ENCODE measurements around the gene CD82.

CD82 gene

DNA sequence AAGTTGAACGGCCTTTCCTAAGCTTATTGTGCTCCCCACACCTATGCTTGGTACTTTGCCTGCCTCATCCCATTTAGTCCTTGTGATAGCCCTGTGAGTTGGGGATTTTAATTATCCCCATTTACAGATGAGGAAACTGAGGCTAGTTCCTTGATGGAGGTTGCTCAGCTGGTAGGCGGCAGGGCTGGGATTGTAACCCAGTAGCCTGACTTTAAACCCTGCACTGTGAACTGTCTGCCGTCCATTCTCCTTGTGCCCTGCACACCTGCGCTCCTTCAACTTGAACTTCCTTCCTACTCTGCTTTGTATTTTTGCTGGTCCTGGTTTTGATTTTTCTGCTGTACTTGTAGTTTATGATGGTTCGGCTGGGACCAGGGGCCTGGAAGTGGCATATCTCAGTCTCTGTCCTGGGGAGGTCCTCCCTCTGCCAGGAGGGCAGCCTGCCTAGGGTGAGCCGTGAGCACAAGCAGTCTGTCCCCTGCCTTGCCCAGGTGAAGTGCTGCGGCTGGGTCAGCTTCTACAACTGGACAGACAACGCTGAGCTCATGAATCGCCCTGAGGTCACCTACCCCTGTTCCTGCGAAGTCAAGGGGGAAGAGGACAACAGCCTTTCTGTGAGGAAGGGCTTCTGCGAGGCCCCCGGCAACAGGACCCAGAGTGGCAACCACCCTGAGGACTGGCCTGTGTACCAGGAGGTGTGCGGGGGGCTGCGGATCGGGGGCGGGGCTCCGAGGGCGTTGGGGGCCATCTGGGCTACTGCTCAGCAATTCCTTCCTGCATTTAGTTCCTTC is 52.4 kb downstream of the CD82 start:
- no peaks in the 10 kb centered on the region for H3K9me3 ChIP-seq
- peak in 1 of 2 donors; percentile 65 for DNase-seq
- H3K36me3 ChIP-seq, result peaks cover 10 to 40% (median 18%) of the 10 kb centered on the region in 3 donors
- TF ChIP-seq CTCF (IDR thresholded peaks at IDR 0.05), result no peak
- peaks cover 0 to 49% (median 34%) of the 10 kb centered on the region in 4 donors for H3K4me1 ChIP-seq
- intact Hi-C loops (cut with DNase I; ENCODE audit: low total_unique reads), result loop anchor here (2.0 kb wide), 1 partner anchor 61 kb away; no protein-coding TSS in a partner anchor
- H3K4me3 ChIP-seq, result no peak overlapping the region
- H3K27ac ChIP-seq, result no peak overlapping the region
- H3K27me3 ChIP-seq, result no peaks in the 10 kb centered on the region

- no peak for TF ChIP-seq CTCF (IDR thresholded peaks at IDR 0.05)
- Histone ChIP-seq H3K27ac (no peak overlapping the region), H3K4me3 (no peak overlapping the region), H3K36me3 (peaks cover 10 to 40% (median 18%) of the 10 kb centered on the region in 3 donors), H3K4me1 (peaks cover 0 to 40% (median 26%) of the 10 kb centered on the region in 4 donors), H3K27me3 (no peaks in the 10 kb centered on the region), H3K9me3 (no peaks in the 10 kb centered on the region)
- peak in 1 of 2 donors; percentile 63 for DNase-seq
- intact Hi-C loops (cut with DNase I; ENCODE audit: low total_unique reads), result no loop called here
Observed at GRCh38 chr11:44618561-44619425, 53.3 kb downstream of the CD82 start.

- peak in 1 of 2 donors; percentile 48 for DNase-seq
- peaks cover 0 to 25% (median 15%) of the 10 kb centered on the region in 4 donors for H3K4me1 ChIP-seq
- no peaks in the 10 kb centered on the region for H3K27me3 ChIP-seq
- H3K4me3 ChIP-seq, result no peak overlapping the region
- intact Hi-C loops (cut with DNase I; ENCODE audit: low total_unique reads), result loop anchor here (2.0 to 5.0 kb wide), 3 partner anchors 107 to 290 kb away; partner anchors contain the start of gene TSPAN18
- TF ChIP-seq CTCF (IDR thresholded peaks at IDR 0.05), result no peak
- H3K9me3 ChIP-seq, result no peaks in the 10 kb centered on the region
- H3K27ac ChIP-seq, result no peak overlapping the region
- H3K36me3 ChIP-seq, result peaks cover 10 to 33% (median 16%) of the 10 kb centered on the region in 3 donors
Observed at GRCh38 chr11:44620328-44620725, 54.9 kb downstream of the CD82 start.

DNA sequence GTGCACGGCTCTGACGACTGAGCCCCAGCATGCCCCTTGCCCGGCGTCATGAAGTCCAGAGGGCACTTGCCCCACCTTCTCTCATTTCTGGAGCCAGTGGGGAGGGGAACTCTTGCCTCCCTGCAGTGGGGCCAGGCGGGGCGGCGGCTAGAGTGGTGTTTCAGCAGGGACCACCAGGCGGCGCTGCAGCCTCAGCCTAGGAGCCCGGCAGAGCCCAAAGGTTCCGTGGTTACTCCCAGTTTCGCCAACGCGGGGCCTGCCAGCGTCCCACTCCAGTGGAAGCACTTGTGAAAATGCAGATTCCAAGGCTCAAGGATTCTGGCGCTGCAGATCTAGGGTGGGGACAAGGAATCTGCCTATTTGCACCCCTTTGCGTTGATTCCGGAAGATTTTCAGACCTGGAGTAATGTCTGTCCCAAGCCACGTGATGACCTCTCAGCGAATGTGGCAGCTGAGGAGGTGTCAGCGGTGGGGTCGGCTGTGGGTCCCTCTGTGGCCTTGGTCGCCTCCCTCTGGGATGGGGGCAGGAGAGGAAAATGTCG is 55.7 kb downstream of the CD82 start:
- no peak overlapping the region for H3K27ac ChIP-seq
- H3K4me1 ChIP-seq, result peaks cover 0 to 20% (median 11%) of the 10 kb centered on the region in 4 donors
- peak; percentile 53 to 82 for DNase-seq
- peaks cover 0 to 1% (median 0%) of the 10 kb centered on the region in 3 donors for H3K9me3 ChIP-seq
- peaks cover 10 to 26% (median 11%) of the 10 kb centered on the region in 3 donors for H3K36me3 ChIP-seq
- no peak overlapping the region for H3K4me3 ChIP-seq
- intact Hi-C loops (cut with DNase I; ENCODE audit: low total_unique reads), result loop anchor here (2.0 to 5.0 kb wide), 3 partner anchors 106 to 290 kb away; partner anchors contain the start of gene TSPAN18
- peak; percentile 97 to 99 for TF ChIP-seq CTCF (IDR thresholded peaks at IDR 0.05)
- no peaks in the 10 kb centered on the region for H3K27me3 ChIP-seq

DNA sequence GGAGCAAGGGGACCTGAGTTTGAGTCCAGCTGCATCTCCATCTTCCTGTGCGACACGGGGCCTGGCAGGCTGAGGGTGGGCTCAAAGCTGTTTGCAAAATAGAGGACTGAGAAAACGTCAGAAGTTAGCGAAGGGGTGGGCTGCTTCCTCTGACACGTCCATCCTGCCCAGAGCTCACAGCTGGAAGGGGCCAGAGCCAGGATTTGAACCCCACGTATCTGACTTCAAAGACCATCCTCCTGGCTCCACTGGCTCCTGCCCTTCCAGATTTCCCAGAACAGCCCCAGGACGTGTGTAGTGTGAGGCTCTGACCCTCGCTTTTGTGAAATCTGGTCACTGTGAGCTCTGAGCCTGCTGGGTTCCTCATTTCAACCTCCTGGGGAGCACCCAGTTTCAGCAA is 56.3 kb downstream of the CD82 start:
- Histone ChIP-seq H3K27ac (no peak overlapping the region), H3K9me3 (peaks cover 0 to 6% (median 0%) of the 10 kb centered on the region in 3 donors), H3K36me3 (peaks cover 6 to 23% (median 11%) of the 10 kb centered on the region in 3 donors), H3K4me3 (no peak overlapping the region), H3K27me3 (no peaks in the 10 kb centered on the region), H3K4me1 (peaks cover 0 to 15% (median 7%) of the 10 kb centered on the region in 4 donors)
- peak in 1 of 2 donors; percentile 48 for DNase-seq
- intact Hi-C loops (cut with DNase I; ENCODE audit: low total_unique reads), result loop anchor here (2.0 to 5.0 kb wide), 3 partner anchors 106 to 289 kb away; partner anchors contain the start of gene TSPAN18
- TF ChIP-seq CTCF (IDR thresholded peaks at IDR 0.05), result no peak
